Mesendoderm (in vitro differentiated cells): ENCODE results near the gene GCLC.

Experiments used
- DNase-seq: peaks from one replicate; pipeline ENCODE4 v3.0.0; 2013
- H2AK5ac ChIP-seq: 2 replicates; pipeline ENCODE4 v1.6.1; 2013; ENCODE audit warnings: low read length, inconsistent platforms
- H2BK120ac ChIP-seq: 2 replicates; pipeline ENCODE4 v1.6.1; 2013; ENCODE audit warnings: low read depth, mild to moderate bottlenecking, low read length, moderate library complexity, mixed read lengths
- H2BK15ac ChIP-seq: replicated peaks from 2 replicates; pipeline ENCODE4 v1.6.1; 2013; ENCODE audit warnings: low read depth, mild to moderate bottlenecking, moderate library complexity
- H2BK5ac ChIP-seq: 2 replicates; pipeline ENCODE4 v1.6.1; 2013; ENCODE audit warnings: low read length, inconsistent platforms
- H3K18ac ChIP-seq: 2 replicates; pipeline ENCODE4 v1.6.1; 2013; ENCODE audit warnings: mild to moderate bottlenecking, low read length, mixed read lengths
- H3K23ac ChIP-seq: one replicate; pipeline ENCODE4 v1.6.1; 2013; ENCODE audit warnings: low read length
- H3K27ac ChIP-seq: 2 replicates; pipeline ENCODE4 v1.5.1; 2013; ENCODE audit warnings: low read depth, mild to moderate bottlenecking, inconsistent platforms, low read length, moderate library complexity
- H3K27me3 ChIP-seq: 2 replicates; pipeline ENCODE4 v1.6.1; 2013; ENCODE audit warnings: low read length, control low read depth, mild to moderate bottlenecking, inconsistent platforms; ENCODE audit not compliant: insufficient read depth, poor library complexity
- H3K36me3 ChIP-seq: 2 replicates; pipeline ENCODE4 v1.6.1; 2013; ENCODE audit warnings: low read length, inconsistent platforms; ENCODE audit not compliant: control insufficient read depth, insufficient read depth
- H3K4ac ChIP-seq: one replicate; pipeline ENCODE4 v1.6.1; 2013; ENCODE audit warnings: low read depth, mild to moderate bottlenecking, low read length, moderate library complexity
- H3K4me1 ChIP-seq: 2 replicates; pipeline ENCODE4 v1.6.1; 2013; ENCODE audit warnings: low read depth, low read length, inconsistent platforms; ENCODE audit not compliant: control insufficient read depth
- H3K4me2 ChIP-seq: 2 replicates; pipeline ENCODE4 v1.6.1; 2013; ENCODE audit warnings: low read length
- H3K4me3 ChIP-seq: 2 replicates; pipeline ENCODE4 v1.5.1; 2013; ENCODE audit warnings: mild to moderate bottlenecking, low read length
- H3K56ac ChIP-seq: one replicate; pipeline ENCODE4 v1.6.1; 2013; ENCODE audit warnings: low read length
- H3K79me1 ChIP-seq: 2 replicates; pipeline ENCODE4 v1.6.1; 2013; ENCODE audit warnings: low read length, inconsistent platforms
- H3K79me2 ChIP-seq: 2 replicates; pipeline ENCODE4 v1.6.1; 2013; ENCODE audit warnings: mild to moderate bottlenecking, low read length; ENCODE audit not compliant: control insufficient read depth, insufficient read depth
- H3K9ac ChIP-seq: 2 replicates; pipeline ENCODE4 v1.6.1; 2013; ENCODE audit warnings: low read length, inconsistent platforms
- H4K5ac ChIP-seq: one replicate; pipeline ENCODE4 v1.6.1; 2013; ENCODE audit warnings: low read length
- H4K8ac ChIP-seq: one replicate; pipeline ENCODE4 v1.6.1; 2013; ENCODE audit warnings: low read depth, mild to moderate bottlenecking, control low read depth, low read length, moderate library complexity
- WGBS: extraction: QIAGEN DNeasy Blood & Tissue Kit; methylation state at CpG from one replicate; pipeline ENCODE4 v1.1.7; 2013; ENCODE audit warnings: low lambda C conversion rate, missing lambda C conversion rate; ENCODE audit not compliant: insufficient coverage; ENCODE audit errors: extremely low coverage; 5-methylcytosine and 5-hydroxymethylcytosine counted together

Gene GCLC

GRCh38 chr6:53587291-53587690 lies 42.4 kb upstream of the GCLC start:
- Histone ChIP-seq H3K56ac (no peak overlapping the region), H3K27ac (no peak overlapping the region), H3K23ac (no peak overlapping the region), H3K9ac (no peak overlapping the region), H2AK5ac (no peak overlapping the region), H3K4me2 (no peak overlapping the region), H3K79me2 (no peaks in the 10 kb centered on the region), H4K8ac (no peak overlapping the region), H4K5ac (no peak overlapping the region), H3K36me3 (no peaks in the 10 kb centered on the region), H2BK120ac (no peak overlapping the region), H3K18ac (no peak overlapping the region), H3K4me1 (no peaks in the 10 kb centered on the region), H3K79me1 (no peaks in the 10 kb centered on the region), H2BK5ac (no peak overlapping the region), H3K27me3 (no peaks in the 10 kb centered on the region), H3K4me3 (no peak overlapping the region), H2BK15ac (no peak overlapping the region), H3K4ac (no peak overlapping the region)
- WGBS, result no CpG with 5 or more reads among the region's 1 CpG
- DNase-seq, result peak; percentile 18

GRCh38 chr6:53585208-53585900 lies 40.5 kb upstream of the GCLC start:
- H3K36me3 ChIP-seq, result no peaks in the 10 kb centered on the region
- H2BK15ac ChIP-seq, result no peak overlapping the region
- no peaks in the 10 kb centered on the region for H3K79me1 ChIP-seq
- H3K4me3 ChIP-seq, result no peak overlapping the region
- no peak overlapping the region for H2AK5ac ChIP-seq
- no peak overlapping the region for H3K56ac ChIP-seq
- H3K27ac ChIP-seq, result no peak overlapping the region
- H2BK120ac ChIP-seq, result no peak overlapping the region
- H4K8ac ChIP-seq, result no peak overlapping the region
- H3K79me2 ChIP-seq, result no peaks in the 10 kb centered on the region
- no peaks in the 10 kb centered on the region for H3K27me3 ChIP-seq
- H4K5ac ChIP-seq, result no peak overlapping the region
- no CpG with 5 or more reads among the region's 7 CpGs for WGBS
- H3K4ac ChIP-seq, result no peak overlapping the region
- no peaks in the 10 kb centered on the region for H3K4me1 ChIP-seq
- H3K4me2 ChIP-seq, result no peak overlapping the region
- H3K23ac ChIP-seq, result no peak overlapping the region
- no peak for DNase-seq
- H3K18ac ChIP-seq, result no peak overlapping the region
- H2BK5ac ChIP-seq, result no peak overlapping the region
- no peak overlapping the region for H3K9ac ChIP-seq

GRCh38 chr6:53584726-53585125 lies 39.8 kb upstream of the GCLC start:
- no peak overlapping the region for H2BK15ac ChIP-seq
- no peak overlapping the region for H3K4me2 ChIP-seq
- no peaks in the 10 kb centered on the region for H3K27me3 ChIP-seq
- H3K4me1 ChIP-seq, result no peaks in the 10 kb centered on the region
- H4K5ac ChIP-seq, result no peak overlapping the region
- no peak overlapping the region for H4K8ac ChIP-seq
- H3K18ac ChIP-seq, result no peak overlapping the region
- no peak overlapping the region for H3K27ac ChIP-seq
- no peak for DNase-seq
- no peak overlapping the region for H2BK120ac ChIP-seq
- no peaks in the 10 kb centered on the region for H3K36me3 ChIP-seq
- H3K4ac ChIP-seq, result no peak overlapping the region
- H3K4me3 ChIP-seq, result no peak overlapping the region
- no peak overlapping the region for H3K9ac ChIP-seq
- no peak overlapping the region for H2BK5ac ChIP-seq
- no peak overlapping the region for H3K23ac ChIP-seq
- no peaks in the 10 kb centered on the region for H3K79me2 ChIP-seq
- no peaks in the 10 kb centered on the region for H3K79me1 ChIP-seq
- no CpG with 5 or more reads among the region's 2 CpGs for WGBS
- no peak overlapping the region for H3K56ac ChIP-seq
- H2AK5ac ChIP-seq, result no peak overlapping the region

- DNase-seq, result no peak
These were observed 38.5 kb upstream of the GCLC start for GRCh38 chr6:53583451-53583850.

GRCh38 chr6:53582963-53583362 lies 38.1 kb upstream of the GCLC start:
- no peak overlapping the region for H3K4me3 ChIP-seq
- H3K23ac ChIP-seq, result no peak overlapping the region
- H2AK5ac ChIP-seq, result no peak overlapping the region
- no peak overlapping the region for H3K9ac ChIP-seq
- no peak overlapping the region for H3K27ac ChIP-seq
- H3K79me1 ChIP-seq, result no peaks in the 10 kb centered on the region
- H3K4ac ChIP-seq, result no peak overlapping the region
- no peaks in the 10 kb centered on the region for H3K4me1 ChIP-seq
- H4K5ac ChIP-seq, result no peak overlapping the region
- WGBS, result no CpG with 5 or more reads among the region's 2 CpGs
- no peak overlapping the region for H2BK5ac ChIP-seq
- H4K8ac ChIP-seq, result no peak overlapping the region
- H3K4me2 ChIP-seq, result no peak overlapping the region
- H3K27me3 ChIP-seq, result no peaks in the 10 kb centered on the region
- H2BK120ac ChIP-seq, result no peak overlapping the region
- no peak overlapping the region for H2BK15ac ChIP-seq
- no peaks in the 10 kb centered on the region for H3K36me3 ChIP-seq
- no peak for DNase-seq
- no peak overlapping the region for H3K18ac ChIP-seq
- no peak overlapping the region for H3K56ac ChIP-seq
- H3K79me2 ChIP-seq, result no peaks in the 10 kb centered on the region

More at GRCh38 chr6:53583451-53583850, 38.5 kb upstream of the GCLC start:
- H3K27me3 ChIP-seq, result no peaks in the 10 kb centered on the region
- no peaks in the 10 kb centered on the region for H3K4me1 ChIP-seq
- H2BK5ac ChIP-seq, result no peak overlapping the region
- no peak overlapping the region for H3K4me3 ChIP-seq
- no peaks in the 10 kb centered on the region for H3K36me3 ChIP-seq
- no peak overlapping the region for H3K27ac ChIP-seq
- no peak overlapping the region for H2BK120ac ChIP-seq
- H3K4ac ChIP-seq, result no peak overlapping the region
- no peak overlapping the region for H3K9ac ChIP-seq
- no peak overlapping the region for H3K56ac ChIP-seq
- no peak overlapping the region for H2AK5ac ChIP-seq
- no peak overlapping the region for H4K8ac ChIP-seq
- H3K23ac ChIP-seq, result no peak overlapping the region
- no peaks in the 10 kb centered on the region for H3K79me1 ChIP-seq
- H4K5ac ChIP-seq, result no peak overlapping the region
- whole genome bisulfite sequencing, result no CpG with 5 or more reads among the region's 3 CpGs
- H3K18ac ChIP-seq, result no peak overlapping the region
- H3K4me2 ChIP-seq, result no peak overlapping the region
- H2BK15ac ChIP-seq, result no peak overlapping the region
- no peaks in the 10 kb centered on the region for H3K79me2 ChIP-seq

- Histone ChIP-seq H3K23ac (no peak overlapping the region), H3K79me2 (no peaks in the 10 kb centered on the region), H2BK120ac (no peak overlapping the region), H3K56ac (no peak overlapping the region), H3K4me2 (no peak overlapping the region), H3K18ac (no peak overlapping the region), H4K8ac (no peak overlapping the region), H3K9ac (no peak overlapping the region), H3K4me1 (no peaks in the 10 kb centered on the region), H3K4ac (no peak overlapping the region), H4K5ac (no peak overlapping the region), H3K4me3 (no peak overlapping the region), H2AK5ac (no peak overlapping the region), H2BK15ac (no peak overlapping the region), H3K27me3 (no peaks in the 10 kb centered on the region), H2BK5ac (no peak overlapping the region), H3K36me3 (no peaks in the 10 kb centered on the region), H3K79me1 (no peaks in the 10 kb centered on the region), H3K27ac (no peak overlapping the region)
- DNase-seq, result no peak
- WGBS, result no CpG with 5 or more reads among the region's 2 CpGs
These were observed 37.0 kb upstream of the GCLC start for GRCh38 chr6:53581856-53582255.
